ENCODE data around the gene ARFGEF3.

Gene ARFGEF3

DNA sequence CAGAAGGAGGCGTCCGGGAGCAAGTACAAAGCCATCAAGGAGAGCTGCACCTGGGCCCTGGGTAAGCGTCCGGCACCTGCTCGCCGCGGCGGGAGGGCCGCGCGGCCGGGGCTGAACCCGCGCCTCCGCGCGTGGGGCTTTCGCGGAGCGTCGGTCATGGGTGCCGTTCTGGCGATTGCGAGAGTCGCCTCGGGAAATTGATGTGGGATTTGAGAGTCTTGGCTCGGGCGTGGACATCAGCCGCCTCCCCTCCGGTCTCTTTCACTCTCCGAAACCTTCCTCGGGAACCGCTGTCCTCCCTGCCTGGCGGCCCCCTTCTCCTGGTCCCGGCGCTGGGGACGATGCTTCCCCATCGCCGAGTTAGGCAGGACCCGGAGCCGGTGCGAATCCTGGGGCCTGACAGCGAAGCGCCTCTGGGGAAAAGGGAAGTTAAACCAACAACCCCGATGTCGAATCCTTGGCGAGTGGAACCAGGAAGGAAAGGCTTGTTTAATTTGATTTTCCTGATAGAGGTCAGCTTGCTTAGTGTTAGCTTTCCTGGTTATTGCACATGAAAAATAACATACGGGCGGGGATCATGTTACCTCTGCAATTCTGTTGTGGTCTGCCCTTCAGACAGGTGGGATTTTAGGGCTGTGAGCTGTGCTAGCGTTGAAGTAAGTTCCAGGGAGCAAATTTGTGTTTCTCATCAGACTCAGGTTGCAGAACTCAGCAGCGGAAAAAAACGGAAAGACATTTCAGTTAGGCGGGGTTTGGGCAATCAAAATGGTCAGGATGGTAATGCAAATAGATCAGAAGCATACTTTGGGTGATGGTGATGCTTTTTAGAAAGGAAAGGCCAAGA is 594 bp downstream of the ARFGEF3 start:
- DNase-seq = no peak

DNA sequence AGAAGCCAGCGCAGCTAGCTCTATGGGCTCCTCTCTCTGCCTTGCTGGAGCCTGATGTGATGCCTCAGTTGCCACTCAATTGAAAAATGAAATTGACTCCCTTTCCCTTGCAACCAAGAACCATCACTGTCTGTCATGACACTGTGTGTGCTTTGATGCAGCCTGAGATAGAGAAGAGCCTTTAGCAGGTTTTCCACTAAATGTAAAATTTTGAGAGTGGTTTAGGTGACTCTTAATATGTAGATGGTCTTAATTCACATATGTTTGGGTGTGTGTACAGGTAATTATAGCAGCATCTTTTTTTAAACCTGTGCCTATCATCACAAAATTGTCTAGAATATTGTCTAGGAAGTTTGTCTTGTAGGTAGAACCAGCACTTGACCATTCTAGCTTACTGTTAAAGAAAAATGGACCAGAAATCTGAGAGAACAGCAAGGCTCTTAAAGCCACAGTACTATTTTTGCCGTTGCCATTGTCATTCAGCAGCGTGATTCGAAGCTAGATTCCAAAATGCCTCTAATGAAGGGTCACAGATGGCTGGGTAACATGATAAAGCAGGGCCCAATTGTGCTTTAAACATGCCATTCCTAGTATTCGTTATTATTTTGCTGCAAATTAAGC is 1.3 kb downstream of the ARFGEF3 start:
- no peak for DNase-seq

DNA sequence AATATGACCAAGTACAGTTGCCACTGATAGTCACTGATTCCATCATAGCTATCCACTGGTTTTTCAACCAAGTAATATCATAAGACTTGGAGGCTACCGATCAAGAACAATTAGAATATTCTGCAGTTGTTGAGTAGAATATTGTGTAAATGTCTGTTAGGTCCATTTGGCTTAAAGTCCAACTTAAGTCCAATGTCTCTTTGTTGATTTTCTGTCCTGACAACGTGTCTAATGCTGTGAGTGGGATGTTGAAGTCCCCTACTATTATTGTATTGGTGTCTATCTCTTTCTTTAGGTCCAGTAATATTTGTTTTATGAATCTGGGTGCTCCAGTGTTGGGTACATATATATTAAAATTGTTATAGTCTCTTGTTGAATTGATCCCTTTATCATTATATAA is 13.9 kb downstream of the ARFGEF3 start:
- no peak for DNase-seq

DNA sequence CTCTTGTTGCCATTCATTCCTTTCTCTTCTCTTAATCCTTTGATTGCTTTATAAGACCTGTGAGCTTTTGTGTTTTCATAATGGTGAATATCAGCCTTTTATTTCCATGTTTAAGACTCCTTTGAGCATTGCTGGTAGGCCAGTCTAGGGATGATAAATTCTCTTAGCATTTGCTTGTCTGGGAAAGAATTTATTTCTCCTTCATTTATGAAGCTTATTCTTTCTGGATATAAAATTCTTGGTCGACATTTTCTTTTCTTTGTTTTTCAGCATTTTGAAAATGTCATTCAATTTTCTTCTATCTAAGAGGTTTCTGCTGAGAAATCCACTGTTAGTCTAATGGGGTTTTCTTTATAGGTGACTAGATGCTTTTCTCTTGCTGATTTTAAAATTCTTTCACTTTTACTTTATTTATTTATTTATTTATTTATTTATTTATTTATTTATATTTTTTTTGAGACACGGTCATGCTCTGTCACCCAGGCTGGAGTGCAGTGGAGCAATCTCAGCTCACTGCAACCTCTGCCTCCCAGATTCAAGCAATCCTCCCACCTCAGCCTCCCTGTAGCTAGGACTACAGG is 15.0 kb downstream of the ARFGEF3 start:
- no peak for DNase-seq

DNA sequence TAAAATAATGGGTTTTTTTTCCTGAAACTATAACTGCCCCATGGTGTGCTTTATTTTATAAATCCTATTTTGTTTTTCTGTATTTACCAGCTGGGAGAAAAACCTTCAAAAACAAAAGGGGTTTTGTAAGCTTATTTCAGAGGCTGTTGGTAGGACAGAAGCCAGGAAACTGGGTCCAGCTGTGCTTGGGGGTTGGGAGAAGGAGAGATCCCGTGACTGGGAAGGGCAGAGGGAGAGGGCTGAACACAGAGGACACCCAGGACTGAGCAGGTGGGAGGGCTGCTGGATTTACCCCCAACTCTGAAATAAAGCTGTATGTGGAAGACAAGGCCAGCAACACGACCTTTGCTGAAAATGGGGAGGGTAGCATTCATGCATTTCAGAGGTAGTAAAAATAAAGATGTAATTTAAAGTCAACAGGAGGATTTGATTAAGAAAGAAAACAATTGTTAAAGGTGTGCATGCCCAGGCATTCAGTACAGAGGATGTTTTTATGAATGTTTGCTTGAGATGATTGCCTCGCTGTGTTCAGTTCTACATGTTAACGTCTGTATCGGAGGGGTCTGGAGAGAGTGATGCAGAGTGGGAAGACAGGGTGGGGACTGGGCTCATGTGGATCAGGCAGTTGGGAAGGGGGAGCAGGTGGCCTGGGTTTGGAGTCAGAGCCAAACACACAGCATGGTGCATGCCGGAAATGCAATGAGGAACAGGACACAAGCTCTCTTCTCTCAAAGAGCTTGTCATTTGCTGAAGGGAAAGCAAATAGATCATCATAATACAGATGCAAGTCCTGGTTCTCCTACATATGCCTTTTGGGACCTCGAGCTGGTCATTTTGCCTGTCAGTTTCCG is 21.4 kb downstream of the ARFGEF3 start:
- no peak for DNase-seq

DNA sequence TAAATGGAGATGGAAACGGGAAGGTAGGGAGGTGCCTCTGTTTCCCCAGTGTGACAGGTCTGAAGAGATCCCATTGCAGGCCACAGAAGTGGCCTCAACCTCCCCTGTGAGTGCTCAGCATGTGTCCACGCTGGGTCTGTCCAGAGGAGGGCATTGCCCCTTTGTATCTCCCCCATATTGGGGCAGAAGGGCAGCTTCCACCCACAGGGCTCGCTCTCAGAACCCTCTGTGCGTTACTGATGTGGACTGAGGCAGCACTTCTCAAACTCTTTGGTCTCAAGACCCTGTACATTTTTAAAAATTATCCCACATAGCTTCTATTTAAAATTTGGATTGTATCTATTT is 22.0 kb downstream of the ARFGEF3 start:
- no peak for DNase-seq

DNA sequence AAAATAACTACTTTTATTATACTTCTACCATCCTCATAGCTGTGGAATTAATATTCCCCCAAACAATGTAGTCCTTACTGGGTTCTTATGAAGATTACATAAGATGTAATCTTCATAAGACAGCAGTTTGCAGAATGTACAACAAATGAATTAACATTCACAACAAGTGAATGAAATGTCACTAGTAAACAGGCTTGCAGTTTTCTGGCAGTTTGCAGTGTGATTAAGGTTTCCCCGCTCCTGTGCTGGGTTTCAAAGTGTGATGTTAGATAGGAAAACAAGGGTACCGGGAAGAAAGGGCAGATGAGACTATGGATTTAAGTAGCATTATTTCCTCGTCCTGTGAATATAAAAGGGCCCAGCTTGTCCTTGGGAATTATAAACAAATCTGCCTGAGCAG is 22.5 kb downstream of the ARFGEF3 start:
- no peak for DNase-seq

DNA sequence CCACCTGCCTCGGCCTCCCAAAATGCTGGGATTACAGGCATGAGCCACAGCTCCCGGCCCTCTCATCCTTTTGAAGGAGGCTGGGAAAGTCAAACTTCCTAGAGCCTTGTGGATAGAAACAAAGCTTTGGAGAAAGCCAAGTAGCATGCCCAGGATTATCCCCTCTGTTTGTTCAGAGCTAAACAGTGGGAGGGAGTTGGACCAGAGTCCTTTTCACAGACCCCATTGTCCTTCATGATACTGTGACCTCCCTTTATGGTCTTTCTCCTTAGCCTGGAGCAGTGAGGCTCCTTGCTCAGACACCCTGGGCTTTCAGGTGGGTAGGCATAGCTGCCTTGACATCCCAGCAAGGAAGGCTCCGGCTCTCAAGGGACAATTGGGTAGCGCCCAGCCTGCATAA is 25.4 kb downstream of the ARFGEF3 start:
- DNase-seq = no peak

DNA sequence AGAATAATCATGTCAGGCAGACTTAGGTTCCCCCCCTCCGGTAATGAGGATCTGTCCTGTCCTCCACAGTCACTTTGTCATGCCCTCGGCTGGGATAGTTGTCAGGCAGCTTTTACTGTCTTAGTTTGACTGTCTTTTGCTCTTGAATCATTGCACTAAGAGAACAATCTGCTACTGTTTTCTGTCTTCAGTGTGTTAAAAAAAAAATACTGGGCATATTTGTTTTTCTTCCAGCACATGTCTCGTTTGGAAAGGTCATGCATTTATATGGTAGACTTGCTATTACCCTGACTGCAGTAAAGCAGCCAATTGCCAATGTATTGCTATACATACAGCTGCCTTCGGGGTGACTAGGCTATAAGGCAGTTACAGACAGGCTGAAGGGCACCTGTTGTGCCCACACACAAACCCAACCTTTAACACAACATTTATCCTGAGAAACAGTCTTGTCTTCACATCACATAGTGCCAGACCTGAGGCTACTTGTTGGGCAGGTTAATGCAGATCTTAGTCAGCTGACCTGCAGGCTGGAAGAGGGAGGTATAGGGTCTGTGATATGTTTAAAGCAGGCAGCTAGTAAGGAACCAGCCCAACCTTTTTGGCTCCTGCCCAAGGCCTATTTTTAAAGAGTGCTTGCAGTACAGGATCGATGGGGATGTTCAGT is 26.7 kb downstream of the ARFGEF3 start:
- no peak for DNase-seq

DNA sequence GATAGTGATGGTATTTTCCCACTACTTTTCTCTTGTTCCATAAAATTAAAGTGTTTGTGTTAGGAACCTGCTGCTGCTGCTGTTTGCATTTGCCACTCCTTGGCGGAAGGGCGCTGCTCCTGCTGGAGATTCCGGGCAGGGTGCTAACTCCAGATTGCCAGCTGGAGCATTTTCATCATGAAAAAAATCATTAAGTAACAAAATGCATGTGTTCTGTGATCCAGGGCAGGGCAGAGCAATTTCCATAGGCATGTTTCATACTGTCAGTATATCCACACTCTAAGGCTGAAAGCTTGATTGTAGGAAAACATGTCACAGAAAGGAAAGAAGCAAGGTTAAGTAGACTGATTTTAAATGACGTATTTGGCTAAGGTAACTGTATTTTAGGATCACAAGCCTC is 32.5 kb downstream of the ARFGEF3 start:
- no peak for DNase-seq

DNA sequence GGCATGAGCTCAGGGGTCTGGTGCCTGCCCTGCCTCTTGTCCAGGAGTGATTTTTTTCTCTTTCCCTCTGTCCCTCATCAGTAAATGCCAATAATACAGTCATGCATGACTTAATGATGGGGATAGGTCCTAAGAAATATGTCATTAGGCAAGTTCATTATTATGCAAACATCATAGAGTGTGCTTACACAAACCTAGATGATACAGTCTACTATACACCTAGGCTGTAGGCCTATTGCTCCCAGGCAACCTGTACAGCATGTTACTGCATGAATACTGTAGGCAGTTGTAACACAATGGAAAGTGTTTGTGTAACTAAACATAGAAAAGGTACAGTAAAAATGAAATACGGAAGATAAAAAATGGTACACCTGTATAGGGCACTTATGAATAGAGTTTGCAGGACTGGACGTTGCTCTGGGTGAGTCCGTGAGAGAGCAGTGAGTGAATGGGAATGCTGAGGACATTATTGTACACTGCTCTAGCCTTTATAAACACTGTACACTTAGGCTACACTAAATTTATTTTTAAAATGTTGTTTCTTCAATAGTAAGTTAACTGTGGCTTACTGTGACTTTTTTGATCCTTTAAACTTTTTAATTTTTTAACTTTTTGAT is 34.5 kb downstream of the ARFGEF3 start:
- DNase-seq = no peak

DNA sequence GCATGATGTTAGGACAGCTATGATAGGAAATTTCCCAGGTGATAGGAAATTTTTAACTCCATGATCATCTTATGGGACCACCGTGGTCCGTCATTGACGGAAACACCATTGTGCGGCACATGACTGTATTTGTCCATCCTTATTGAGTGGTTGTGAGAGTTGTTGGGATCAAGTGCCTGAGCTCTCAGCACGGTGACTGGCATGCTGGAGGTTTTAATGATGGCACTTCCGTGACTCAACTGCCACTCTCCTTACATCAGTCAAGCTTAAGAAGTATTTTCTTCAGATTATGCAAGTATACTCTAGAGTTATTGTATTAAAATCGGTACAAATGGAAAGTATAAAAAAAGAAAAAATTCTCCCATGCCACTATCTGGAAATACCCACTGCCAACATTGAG is 35.8 kb downstream of the ARFGEF3 start:
- no peak for DNase-seq

DNA sequence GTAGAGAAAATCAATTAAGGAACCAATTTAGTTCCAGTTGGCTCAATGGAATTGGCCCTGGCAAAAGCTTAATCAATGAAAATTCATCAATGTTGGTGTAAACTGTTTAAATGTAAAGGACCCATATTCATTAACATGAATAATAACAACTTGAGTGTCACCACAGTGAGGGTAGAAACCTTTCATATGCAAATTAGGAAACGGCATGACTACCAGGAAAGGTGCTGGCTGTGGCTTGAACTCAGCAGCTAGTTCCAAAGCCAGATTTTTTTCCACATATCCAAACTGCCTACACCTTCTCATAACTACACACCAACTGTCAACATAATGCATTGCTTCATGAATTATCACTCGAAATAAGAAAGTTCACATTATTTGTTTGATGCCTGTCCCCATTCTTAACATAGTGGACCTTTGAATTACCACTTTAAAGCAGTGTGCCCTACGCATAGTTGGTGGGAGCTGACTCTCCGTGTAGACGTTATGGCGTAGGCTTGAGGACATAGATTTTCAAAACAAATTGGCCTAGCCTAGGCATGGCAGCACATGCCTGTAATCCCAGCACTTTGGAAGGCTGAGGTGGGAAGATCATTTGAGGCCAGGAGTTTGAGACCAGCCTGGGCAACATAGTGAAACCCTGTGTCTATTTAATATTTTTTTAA is 36.8 kb downstream of the ARFGEF3 start:
- DNase-seq = no peak

DNA sequence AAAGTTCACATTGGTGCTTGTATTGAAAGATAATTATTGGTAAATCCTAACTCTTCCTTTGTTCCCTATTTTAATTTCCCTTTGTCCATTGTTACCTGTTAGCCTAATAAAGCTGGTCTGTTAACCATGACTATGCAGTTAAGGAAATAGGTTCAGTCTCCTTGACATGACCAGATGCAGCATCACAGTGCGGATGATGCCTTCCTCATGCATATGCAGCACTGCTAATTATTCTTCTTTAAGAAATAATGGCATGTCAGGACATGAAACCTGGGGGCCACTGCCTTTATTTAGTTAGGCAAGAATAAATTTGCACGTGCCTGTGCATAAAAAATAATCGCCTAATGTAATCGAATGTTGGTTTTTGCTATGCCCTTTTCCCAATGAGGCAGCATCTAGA is 40.1 kb downstream of the ARFGEF3 start:
- DNase-seq = no peak

DNA sequence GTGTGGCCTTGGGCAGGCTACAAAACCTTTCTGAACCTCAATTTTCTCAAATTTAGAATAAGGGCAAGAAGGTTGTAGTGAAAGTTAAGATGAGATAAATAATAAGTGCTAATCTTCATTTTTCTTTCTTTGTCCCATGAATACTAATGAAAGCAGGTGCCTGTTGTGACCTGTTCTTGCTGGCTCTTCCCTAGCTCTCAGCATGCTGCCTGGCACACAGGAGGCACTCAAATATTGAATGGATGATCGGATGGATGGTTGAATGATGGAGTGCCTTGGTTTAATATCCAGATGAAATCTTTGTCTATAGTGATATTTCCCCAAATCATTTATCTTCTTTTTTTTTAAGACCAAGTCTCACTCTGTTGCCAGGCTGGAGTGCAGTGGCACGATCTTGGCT is 41.6 kb downstream of the ARFGEF3 start:
- DNase-seq = no peak

DNA sequence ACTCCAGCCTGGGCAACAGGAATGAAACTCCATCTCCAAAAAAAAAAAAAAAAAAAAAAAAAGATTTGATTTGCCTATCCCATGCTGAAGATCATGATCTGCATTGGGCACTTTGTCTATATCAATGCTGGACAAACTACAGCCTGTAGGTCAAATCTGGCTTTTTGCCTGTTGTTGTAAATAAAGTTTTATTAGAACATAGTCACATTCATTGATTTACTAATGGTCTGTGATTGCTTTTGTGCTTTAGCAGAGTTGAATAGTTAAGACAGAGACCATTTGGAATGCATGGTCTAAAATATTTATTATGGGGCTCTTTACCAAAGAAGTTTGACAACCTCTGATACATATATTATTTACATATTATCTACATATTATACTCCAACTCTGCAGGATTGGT is 42.6 kb downstream of the ARFGEF3 start:
- no peak for DNase-seq

DNA sequence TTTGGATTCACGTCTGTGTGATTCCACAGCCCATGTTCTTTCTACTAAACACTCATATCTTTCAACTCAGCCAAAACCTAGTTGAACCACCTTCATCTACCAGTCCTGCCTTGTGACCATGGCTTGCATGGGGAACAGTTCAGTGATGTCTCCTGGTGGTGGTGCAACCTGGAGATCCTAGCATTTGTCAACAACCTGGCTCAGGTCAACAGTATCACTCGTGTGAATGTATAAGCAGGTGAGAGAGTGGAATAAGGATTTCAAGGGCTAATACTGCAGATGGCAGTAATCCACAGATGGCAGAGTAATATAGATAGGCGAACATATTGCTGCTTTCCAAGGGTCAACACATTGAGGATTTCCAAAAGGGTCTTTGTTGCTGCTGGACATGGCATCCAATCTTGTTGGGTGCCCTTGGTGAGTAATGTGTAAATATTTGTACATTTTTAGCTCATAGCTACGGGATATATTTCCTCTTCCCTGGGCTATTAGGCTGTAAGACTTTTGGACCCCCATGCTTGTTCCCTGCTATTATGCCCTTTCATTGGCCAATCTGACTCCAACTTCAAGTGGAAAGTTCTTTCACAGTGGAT is 43.1 kb downstream of the ARFGEF3 start:
- DNase-seq = no peak

DNA sequence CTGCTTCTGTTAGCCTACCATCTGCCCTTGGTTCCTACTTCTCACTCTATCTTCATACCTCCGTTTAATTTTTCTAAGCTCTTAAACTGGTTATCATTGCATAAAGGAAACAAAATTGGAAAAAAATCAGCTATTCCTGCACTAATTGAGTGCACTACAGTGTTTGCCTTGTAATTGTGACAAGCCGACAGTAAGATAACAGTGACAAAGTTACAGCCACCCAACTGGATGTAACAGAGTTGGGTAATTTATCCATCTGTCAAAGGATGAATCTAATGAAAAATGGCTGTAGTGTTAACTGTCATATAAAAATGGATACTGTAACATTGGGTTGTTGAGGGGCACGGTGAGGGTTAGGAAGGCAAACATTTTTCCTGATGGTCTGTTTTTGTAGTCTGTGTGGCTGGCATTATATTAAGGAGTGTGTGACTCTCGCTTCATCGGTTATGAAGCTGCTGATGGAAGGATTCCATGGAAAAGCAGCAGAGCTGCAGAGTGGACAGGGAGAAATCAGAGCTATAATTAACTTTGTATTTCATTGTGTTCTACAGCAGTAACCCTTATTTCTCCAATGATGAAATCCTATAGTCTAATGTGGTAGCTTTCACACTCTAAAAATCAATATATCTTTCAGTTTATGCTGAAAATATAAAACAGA is 43.8 kb downstream of the ARFGEF3 start:
- no peak for DNase-seq

DNA sequence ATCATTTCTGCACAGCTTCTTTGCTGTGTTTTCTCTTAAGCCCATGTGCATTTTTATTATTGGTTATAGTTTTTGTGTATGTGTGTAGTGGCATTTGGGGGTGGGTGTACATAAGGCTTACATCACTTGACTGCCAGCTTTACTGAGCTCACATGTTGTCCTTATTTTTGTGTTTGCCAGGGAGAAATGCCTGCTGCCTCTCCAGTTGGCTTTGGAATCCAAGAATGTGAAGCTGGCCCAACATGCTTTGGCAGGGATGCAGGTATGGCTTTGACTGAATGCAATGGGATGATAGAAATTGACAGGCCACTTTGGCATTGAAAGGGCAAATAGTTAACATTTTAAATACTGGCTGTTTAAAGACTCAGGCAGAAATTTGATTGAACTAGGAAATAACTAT is 45.1 kb downstream of the ARFGEF3 start:
- DNase-seq = no peak

DNA sequence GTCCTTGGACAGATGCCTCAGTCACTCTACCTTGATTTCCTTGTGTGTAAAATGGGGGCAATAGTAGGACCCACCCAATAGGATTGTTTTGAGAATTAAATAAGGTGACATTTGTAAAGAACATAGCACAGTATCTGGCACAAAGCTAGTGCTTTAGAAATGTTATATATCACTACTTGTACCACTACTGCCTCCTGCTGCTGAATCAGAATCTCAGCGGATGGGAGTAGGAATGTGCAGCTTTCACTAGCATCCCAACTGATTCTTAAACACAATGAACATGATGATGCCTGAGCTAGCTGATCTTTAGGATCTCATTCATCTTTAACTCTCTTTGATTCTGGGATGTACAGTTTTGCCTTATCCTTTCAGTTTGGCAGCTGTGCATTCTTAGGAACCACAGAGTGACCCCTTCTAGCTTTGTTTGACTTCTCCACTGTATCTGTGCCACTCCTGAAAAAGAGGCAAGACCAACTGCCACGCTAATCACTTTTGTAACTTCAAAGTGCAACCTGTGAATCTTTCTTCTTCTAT is 49.4 kb downstream of the ARFGEF3 start:
- no peak for DNase-seq

DNA sequence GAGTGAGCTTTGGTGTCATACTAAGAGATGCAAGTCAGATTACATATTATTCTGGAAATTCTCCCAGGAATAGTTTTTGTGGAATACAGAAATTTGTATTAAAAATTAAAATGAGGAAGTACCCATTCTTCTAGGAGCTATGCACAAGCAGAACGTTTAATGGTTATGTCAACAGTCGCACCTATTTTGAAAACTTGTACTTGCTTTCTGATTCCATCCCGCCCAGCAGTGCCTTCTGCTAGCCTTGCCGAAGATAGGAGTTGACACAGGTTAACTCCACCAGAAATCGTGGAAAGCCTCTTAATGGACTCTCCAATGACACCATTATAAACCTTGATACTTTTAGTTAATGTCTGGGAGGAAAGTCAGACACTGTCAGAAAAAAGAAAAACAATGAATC is 49.9 kb downstream of the ARFGEF3 start:
- DNase-seq = no peak
